HG02884 (cell line): ENCODE measurements around the gene ADNP2.

Source experiments
- ATAC-seq: cut with Tn5 transposase; IDR thresholded peaks from one replicate; pipeline ENCODE4 v1.9.1; 2021; ENCODE audit warnings: mild to moderate bottlenecking, moderate library complexity; ENCODE audit not compliant: unreplicated experiment

The ADNP2 gene

DNA sequence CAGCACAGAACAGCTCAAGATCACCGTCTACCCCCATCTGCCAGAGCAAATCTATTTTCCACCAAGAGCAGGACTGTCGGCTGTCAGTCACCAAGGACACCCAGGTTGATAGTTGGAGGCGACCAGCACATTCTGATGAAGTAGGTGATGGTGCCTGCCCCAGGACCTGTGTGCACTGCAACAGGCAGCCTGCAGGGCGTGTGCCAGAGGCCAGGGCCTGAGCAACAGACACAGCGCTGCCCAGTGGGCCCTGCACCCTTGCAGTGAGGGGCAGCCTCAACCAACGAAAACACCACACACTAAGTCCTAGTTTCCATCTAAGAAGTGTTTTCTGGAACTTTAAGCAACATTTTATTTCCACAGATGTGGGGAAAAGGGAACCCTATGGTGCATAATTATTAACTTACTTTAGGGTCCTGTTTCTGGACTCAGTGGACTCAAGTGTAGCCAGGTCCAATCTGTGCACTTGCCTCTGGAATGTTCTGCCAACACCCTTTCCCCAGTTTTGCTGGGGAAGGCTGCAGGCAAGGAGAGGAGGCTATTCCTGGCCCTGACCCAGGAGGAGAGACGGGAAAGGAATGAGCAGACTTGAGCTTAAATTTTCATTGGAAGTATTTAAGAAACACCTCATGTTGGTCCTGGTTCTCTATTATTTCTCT, 61.5 kb downstream of the ADNP2 start:
- no peak for ATAC-seq

DNA sequence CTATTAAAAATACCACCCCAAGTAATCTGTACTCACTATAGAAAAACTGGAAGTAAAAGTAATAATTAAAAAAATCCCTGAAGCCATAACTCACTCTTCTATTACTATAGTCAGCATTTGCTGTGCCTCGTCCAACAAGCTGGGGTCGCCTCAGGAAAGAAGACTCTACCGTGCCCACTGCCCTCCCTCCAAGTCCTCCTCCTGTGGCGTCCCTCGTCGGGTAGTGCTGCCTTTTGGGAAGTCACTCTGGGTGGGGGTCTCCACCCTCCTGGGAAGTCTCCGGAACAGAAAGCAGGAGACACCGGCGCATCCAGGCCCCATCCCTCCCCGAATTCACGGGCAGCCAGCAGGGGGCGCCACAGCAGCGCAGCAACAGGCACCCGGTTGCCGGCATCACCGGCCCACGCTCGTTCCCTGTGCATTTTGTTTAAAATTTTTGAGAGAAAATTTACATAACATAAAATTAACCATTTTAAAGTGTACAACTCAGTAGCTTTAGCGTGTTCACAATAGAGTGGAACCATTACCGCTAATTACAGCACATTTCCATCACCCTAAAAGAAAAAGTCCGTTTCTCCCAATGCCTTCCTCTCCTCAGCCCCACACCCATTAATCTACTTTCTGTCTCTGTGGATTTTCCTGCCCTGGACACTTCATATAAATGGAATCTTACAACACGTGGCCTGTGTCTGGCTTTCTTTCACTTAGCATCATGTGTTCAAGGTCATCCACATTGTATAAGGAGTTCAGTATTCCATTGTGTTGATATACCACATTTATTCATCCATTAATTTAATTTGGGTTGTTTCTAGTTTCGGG, 62.2 kb downstream of the ADNP2 start:
- ATAC-seq: no peak

DNA sequence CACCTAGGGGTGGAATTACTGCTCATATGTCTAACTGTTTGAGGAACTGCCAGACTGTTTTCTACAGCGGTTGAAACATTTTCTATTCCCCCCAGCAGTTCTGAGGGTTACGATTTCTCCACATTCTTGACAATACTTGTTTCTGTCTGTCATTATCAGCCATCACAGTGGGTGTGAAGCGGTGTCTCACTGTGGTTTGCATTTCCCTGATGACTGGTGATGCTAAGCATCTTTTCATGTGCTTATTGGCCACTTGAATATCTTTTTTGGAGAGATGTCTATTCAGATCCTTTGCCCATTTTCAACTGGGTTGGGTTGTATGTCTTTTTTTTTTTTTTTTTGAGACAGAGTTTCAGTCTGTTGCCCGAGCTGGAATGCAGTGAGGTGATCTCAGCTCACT, 63.0 kb downstream of the ADNP2 start:
- no peak for ATAC-seq

DNA sequence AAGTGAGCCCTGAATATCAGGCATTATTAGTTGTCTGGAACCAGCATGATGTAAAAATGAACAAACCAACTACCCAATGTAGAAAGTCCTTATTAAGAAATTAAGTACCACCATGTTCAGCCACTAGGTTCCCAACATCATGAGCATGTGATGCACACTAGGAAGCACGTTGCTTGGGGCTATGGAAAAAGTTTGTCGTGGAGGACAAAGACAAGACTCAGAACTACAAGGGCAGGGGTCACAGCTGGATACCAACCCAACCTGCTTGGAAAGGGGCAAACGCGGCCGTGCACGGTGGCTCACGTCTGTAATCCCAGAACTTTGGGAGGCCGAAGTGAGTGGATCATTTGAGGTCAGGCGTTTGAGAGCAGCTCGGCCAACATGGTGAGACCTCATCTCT, 64.0 kb downstream of the ADNP2 start:
- ATAC-seq: no peak

DNA sequence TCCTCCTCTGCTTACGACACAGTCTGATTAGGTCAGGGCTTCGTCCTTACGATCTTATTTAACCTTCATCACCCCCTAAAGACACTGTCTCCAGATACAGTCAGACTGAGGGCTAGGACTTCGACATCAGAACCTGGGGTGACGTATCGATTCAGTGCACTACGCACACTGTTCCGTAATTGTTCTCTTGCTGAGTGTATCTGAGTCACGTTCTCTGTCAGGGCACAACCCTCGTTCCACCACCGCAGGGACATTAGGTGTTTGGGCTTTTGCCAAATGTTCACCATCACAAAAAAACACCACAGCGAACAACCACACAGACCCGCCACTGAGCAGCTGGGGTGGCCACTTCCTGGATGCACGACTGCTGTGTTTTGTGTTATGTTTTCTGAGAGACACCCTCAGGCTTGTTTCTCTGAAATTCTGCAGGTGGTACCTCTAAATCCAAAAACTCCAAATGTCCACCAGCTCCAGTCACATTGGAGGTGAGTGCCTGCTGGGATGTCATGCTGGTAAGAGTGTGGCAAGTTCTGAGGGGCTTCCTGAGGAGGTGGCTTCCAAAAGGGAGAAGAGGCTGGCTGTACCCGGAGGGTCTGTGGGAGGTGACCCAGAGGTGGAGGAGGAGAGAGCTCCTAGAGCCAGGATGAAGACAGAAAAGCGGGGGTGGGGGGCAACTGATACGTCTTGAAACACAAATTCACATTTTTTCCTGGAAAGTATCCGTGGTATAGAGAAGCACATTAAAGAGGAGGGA, 66.6 kb downstream of the ADNP2 start:
- ATAC-seq: no peak

DNA sequence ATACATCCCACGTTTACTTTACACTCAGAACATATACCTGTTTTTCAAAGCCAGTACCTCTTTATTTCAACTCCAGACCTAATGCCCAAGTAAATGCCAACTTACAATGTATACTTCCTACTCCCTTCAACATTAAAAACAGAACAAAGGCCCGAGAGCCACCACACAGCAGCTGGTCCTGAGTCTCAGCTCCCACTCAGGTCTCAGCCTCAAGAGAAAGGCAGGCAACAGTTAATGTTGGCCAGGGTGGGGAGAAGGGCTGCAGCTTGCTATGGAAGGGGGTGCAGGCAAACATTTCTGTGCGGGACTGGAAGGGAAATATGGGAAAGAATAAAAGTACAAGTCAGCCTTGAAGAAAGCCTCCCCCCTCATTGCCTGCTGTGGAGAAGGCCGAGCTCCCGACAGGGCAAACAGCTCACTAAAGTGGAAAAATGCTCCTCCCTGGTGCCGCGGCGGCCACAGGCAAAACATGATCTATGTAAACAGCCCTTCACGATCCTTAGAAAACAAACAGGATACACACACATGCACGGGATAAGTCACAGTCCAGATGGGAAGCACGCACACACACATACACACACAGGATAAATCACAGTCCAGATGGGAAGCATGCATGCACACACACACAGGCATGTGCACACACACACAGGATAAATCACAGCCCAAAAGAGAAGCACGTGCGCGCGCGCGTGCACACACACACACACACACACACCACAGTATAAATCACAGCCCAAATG, 67.4 kb downstream of the ADNP2 start:
- ATAC-seq: no peak

DNA sequence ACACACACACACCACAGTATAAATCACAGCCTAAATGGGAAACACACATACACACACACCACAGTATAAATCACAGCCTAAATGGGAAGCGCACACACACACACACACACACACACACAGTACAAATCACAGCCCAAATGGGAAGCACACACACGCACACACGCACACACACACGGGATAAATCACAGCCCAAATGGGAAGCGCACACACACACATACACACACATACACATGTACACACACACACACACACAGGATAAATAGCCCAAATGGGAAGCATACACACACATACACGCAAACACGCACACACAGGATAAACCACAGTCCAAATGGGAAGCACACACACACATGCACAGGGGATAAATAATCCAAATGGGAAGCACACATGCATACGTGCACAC, 68.1 kb downstream of the ADNP2 start:
- ATAC-seq: no peak

DNA sequence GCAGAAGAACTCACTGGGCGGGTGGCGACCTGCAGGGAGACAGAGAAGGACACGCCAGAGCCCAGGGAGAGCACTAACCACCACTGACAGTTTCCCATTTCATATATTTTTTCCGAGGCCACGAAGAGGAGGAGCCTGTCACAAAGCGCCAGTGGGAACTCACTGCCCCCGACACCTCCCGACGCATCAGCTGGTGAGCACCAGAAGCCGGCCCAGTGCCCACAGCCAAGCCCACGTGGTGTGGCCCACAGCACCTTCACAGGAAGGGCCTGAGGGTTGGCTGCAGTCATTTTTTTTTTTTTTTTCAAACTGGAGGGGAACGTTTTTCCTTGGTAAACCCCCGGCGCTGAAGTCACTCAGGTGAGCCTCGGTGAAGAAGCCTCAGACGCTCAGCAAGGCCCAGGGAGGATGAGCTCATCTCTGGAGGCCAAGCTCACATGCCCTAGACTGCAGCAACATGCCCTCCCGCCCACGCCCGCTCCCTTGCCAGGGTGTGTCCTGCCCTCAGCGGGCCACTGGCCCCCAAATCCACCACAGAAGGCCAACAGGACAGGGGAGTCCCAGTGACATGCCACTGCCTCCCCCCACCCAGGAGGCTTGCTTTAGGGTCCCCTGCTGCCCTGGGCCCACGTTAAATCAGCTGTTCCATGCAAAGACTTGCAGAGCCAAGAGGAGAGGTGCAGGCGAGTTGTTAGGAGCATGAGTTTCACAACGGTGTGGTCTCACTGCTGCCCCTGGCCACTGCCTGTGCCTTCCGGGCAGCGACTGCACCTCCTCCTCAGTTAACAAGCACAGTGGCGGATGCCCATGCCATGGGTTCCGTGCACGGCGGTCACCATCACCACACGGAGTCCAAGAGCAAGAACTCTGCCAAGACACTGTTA, 70.1 kb downstream of the ADNP2 start:
- ATAC-seq: no peak

DNA sequence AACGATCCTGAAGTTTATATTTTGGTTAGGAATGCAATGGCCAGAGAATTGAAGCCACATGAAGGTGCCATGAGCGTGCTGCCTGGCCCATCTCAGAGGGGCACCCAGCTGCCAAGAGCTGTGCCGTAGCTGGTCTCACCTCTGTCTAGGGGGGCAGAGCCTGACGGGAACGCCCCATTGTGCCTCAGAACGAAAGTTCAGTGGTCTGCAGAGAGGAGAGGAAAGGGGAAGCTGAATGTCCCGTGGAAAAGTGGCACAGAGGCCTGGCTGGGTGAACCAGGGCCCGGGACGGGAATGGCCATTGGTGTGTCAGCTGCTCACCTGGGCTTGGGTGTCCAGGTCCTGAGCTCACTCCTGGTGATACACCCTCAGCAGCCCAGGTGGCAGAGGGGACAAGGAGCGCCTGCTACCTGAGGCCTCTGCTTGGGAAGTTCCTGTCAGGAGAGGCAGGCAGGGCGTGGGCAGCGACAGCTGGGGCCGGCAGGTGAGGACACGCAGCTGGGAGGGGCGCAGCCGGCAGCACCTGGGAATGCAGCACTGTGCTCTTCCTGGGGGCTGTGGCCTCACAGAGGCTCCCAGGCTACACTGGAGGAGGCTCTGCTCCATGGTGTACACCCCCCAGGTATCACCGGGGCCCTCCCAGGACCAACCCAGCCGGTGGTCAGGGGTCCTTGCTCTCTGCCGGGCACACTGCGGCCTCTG, 70.9 kb downstream of the ADNP2 start:
- no peak for ATAC-seq

DNA sequence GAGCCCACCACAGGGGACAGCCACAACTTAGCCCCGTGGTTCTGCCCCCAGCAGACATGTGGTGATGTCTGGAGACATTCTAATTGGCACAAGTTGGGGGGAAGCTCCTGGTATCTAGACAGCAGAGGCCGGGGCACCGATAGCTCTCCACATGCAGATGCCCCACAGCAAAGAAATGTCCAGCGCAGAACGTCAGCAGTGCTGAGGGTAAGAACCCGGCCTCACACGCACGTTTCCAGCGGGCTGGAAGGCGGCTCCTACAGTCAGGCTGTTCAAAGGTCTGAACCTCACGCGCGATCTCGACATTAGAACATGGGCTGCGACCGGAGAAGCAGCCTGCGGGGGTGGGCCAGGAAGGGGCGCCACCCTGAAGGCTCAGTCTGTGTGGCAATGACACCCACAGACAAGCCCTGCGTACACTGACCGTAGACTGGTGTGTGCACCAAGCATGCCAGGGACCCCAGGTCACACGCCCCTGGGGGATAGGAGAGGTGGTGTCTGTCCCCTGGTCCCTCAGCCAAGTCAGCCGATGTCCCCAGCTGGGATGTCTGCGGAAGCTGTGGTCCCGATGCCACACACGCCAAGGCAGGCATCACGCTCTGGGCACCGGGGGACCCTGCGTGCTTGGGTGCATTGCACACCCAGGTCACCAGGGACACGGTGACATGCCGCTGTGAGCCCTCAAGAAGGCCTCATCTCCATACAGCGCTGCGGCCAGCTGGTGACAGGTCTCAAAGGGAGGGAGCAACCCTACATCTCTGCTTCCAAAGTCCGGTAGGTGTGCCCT, 71.9 kb downstream of the ADNP2 start:
- ATAC-seq: no peak

DNA sequence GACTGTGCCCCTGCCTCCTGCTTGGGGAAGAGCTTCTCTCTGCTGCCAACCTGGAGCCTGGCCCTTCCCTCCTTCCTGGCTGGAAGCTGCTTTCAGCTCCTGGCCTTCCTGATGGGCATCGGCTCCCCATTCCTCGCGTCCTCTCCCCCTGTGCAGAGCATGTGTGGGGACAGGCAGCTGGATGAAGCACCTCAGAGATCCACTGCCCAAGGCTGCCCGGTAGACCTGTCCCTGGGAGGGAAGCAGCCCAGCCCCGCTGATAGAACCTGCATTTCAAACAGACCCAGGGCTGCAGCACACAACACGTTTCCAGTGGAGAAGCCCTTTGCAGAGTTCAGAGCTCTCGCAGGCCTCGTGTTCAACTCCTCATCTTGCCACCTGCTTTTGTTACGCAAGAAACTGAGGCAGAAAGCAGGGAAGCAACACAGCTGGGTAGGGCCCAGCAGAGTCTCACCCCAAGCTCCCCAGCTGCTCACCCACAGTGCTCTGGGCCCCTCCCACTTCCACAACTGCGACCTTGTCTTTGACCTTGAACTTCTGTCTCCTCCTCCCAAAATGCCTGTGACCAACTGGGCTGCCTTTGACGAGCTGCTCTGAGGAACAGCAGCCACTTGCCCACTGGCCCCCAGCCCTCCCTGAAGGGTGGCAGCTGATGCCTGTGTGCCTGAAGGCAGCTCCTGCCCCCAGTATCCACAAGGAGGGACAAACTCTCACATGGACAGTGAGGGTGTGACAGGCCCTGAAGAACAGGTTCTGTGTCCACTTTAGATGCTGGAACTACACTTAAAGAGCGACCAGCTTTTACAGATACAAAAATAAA, 72.8 kb downstream of the ADNP2 start:
- no peak for ATAC-seq

DNA sequence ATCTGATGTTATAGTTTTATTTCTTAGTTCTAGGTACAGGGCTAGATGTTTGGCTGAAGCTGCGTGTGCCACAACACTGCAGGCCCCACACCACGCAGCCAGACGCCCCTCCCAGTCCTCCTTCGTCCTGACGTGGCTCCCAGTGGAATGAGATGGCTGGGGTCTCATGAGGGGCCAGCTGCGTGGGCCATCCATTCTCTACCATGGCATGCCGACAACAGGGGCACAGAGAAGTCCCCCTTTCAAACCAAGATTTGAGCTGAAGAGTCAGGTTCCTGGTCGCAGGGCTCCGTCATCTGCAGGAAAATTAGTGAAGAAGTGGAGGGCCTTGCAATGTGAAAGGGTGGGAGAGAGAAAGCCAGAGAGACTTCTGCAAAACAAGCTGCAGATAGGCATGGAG, 73.8 kb downstream of the ADNP2 start:
- no peak for ATAC-seq

DNA sequence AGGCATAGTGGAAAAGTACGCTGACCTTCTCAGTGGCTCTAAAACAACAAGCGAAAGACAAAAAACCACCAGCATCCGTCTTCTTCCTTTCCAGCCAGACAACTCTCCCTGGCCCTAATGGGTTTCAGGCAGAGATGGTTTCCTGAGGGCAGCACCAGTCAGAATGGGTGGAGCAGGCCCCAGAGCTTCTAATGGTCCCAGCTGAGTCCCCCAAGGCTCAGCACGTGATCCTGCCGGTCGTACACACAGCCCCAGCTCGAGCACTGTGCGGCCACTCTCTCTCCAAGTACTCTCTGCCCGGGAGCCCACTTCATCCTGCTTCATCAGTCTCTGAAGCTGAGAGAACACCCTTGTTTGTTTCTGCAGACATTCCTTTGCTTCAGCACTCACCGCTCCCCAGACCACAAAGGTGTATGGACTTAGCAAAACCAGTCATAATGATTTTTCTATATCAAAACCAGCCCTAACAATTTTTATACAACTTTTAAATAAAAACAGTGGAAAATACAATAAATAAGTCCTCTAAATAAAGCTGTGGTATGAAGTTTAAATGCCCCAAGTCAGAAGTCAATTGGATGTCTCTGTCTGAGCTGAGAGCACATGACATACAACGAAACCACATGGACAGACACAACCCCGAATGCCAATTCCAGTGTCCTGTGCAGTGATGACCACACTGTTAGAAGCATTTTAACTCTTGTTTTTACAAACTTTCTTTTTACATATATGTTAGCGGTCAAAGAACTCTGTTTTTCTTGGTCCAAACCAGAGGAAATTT, 74.4 kb downstream of the ADNP2 start:
- ATAC-seq: no peak

DNA sequence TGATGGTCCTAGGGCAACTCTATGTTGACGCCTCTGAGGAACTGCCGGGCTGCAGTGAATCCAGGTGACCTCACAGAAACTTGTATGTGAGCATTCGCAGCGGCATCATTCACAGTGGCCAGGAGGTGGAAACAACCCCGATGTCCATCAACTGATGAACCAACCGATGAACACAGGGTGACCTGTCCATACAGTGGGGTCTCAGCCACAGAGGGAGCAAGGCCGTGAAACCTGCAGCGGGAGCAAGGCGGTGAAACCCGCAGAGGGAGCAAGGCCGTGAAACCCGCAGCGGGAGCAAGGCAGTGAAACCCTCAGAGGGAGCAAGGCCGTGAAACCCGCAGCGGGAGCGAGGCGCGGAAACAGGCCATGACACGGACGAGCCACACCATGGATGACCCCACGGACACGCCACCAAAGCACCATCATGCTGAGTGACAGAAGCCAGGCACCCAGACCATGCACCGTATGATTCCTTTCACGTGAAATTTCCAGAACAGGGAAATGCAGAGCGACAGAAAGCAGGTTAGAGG, 75.2 kb downstream of the ADNP2 start:
- ATAC-seq: no peak

DNA sequence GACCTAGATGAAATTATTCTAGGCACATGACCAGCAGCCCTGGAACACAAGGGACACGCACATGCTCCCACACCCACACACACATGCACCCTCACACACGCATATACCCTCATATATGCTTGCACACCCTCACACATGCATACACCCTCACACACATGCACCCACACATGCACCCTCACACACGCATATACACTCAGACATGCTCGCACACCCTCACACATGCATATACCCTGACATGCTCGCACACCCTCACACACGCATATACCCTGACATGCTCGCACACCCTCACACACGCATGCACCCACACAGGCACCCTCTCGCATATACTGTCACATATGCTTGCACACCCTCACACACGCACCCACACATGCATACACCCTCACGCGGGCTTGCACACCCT, 76.5 kb downstream of the ADNP2 start:
- ATAC-seq: no peak

DNA sequence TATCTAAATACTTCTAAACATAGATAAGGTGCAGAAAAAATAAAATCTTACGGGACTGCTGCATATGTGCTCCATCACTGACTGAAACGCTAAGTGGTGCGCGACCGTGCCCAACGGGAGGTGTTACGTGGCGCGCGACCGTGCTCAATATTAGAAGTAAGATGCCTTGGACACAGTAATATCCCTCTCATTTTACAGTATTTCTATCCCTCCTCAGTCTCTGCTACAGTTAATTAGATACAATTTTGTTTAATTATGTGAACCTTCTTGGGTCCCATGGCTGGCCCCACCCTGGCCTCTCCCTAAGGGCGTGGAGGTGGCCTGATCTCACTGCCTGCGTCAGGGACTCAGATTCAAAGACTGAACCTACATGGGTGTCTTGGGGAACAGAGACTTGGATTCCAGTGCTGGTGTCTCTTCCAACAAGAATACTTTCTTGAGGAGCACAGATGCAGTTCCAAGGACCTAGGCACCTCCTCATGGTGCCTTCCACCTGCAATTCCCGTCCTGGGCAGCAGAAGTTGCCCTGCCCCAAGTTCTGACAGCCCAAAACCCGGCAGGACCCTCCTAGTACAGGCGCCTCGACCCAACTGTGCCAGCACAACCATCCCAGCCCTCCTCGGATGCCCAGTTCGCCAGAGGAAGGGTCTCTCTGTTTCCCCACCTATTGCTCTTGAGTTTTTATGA, 79.0 kb downstream of the ADNP2 start:
- no peak for ATAC-seq
